B cell (primary cell): ENCODE data around the gene GPD1.
A peak's percentile ranks its signal among the peaks of the same experiment; 100 is the strongest.

Source experiments
- EZH2 ChIP-seq: IDR thresholded peaks from 2 replicates; pipeline ENCODE4 v1.6.1; 2012; ENCODE audit warnings: borderline replicate concordance, low read depth, mild to moderate bottlenecking, moderate library complexity, low read length; ENCODE audit not compliant: insufficient read depth, poor library complexity, severe bottlenecking
- TF ChIP-seq, protein P1 (sequence below): fragments of 200-600 bp; IDR thresholded peaks from one replicate; pipeline ENCODE4 v1.8.0; 2022; ENCODE audit warnings: antibody characterized with exemption, mild to moderate bottlenecking

GRCh38 chr12:50132505-50133135, 28.8 kb downstream of the GPD1 start:
- TF ChIP-seq, protein P1, sequence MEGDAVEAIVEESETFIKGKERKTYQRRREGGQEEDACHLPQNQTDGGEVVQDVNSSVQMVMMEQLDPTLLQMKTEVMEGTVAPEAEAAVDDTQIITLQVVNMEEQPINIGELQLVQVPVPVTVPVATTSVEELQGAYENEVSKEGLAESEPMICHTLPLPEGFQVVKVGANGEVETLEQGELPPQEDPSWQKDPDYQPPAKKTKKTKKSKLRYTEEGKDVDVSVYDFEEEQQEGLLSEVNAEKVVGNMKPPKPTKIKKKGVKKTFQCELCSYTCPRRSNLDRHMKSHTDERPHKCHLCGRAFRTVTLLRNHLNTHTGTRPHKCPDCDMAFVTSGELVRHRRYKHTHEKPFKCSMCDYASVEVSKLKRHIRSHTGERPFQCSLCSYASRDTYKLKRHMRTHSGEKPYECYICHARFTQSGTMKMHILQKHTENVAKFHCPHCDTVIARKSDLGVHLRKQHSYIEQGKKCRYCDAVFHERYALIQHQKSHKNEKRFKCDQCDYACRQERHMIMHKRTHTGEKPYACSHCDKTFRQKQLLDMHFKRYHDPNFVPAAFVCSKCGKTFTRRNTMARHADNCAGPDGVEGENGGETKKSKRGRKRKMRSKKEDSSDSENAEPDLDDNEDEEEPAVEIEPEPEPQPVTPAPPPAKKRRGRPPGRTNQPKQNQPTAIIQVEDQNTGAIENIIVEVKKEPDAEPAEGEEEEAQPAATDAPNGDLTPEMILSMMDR, result peak; percentile 48
- no peak for TF ChIP-seq EZH2
